DMS79 (cell line): ENCODE data around the gene FOXL2NB.
"Not testable (repeated sequence)": the region's sequence is repeated elsewhere in the genome, so short reads cannot be mapped to it uniquely, and the experiment has no call there.

Experiments
- DNase-seq: peaks from one replicate; lab custom pipeline; 2025; lab: John Stamatoyannopoulos, UW

FOXL2NB gene

DNA sequence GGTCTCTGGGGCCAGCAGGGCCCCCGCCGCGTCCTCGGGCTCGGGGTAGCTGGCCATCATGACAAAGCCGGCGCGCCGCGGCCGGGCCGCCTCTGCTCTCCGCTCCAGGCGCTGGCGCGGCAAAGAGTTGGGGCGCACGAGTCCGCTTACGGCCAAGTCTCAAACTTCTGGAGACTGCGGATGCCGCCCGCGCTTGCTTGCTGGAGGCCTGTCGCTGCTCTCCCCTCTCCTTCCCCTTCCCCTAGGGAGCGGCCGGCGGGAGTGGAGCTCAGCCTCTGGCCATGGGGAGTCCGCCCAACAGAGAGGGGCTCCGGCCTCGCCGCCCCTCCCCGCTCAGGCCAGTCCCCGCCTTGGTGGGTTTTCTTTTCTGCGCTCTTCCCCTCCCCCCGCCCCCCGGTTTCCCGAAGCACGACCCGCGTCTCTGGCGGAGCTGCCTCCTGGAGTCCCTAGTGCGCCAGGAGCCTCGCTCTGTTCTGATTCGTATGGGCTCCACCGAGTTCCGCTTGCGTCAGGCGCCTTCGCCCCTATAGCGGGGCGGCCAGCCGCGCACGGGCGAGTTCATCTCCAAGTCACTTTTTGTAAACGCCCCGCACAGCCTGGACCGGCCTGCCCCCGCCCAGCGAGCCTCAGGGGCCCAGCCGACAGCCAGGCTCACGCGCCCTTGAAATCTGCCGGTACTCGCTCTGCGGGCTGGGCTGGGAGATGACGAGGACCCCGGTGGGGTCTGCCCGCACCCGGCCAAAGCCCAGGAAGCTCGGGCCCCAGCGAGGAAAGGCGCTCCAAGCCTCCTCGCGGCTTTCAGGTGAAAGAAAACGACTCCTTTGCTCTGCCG is at the start of gene FOXL2NB, which contains the start of gene FOXL2:
Gene FOXL2NB (plus strand): TSS at position 555 of the 832 bp plus-strand sequence. CDS start 148 bp downstream, at position 703.
Gene FOXL2 (minus strand): TSS at position 475 of the 832 bp plus-strand sequence. CDS start 415 bp downstream, at position 60.
- no peak for DNase-seq

DNA sequence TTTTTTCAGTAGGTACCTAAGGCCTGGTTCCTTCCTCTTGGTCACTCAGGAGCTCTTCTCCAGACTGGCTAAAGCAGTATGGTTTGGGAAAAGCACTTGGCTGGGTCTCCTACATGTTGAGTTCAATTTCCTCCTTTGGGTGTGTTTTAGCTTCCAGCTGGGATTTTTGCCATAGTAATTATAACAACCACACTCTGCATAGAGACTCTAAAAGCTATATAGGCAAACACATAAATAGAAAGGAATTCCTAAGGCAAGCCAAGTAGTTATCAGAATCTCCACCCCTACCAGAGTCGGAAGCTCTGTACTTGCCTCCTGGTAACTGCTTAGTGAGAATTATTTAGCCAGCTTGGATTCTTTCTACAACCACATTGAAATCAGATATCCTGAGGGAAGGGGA is 48.7 kb upstream of the FOXL2NB start:
- no peak for DNase-seq

DNA sequence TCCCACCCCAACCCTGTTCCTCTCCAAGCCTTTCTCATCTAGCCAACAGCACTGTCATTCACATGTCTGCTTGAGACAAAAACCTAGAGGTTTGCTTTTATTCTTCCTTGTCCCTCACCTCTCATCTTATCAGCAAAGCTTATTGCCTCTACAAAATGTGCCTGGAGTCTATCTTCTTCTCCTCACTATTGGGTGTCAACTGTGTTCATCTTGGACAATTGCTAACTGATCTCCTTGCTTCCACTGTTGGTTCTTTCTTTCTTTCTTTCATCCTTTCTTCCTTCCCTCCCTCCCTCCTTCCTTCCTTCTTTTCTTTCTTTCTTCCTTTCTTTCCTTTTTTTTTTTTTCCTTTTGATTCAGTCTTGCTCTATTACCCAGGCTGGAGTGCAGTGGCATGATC is 48.3 kb upstream of the FOXL2NB start:
- DNase-seq, result no peak

DNA sequence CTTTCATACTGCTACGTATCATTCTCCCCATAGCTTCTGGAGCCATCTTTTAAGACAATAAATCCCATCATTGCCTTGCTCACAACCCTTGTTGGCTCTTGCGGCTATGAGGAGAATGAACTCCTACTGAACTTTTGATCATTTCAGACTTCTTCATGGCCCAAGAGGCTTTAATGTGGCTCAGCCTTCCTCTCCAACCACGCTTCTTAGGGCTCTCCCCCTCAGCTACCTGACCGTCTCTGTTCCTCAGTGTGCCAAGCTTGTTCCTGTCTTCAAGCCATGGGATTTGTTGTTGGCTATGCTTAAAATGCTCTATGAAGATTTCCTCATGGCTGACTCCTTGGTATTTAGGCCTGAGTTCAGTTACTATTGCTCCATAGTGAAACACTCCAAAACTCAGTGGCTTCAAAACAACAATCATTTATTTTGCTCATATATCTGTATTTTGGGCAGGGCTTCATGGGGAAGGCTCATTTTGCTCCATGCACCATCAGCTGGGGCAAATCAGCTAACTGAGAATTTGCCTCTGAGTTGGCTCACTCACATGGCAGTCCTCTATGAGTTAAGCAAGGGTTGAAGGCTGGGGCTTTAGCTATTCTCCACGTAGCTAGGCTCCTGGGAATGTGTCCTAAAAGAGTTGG is 47.5 kb upstream of the FOXL2NB start:
- DNase-seq, result no peak

DNA sequence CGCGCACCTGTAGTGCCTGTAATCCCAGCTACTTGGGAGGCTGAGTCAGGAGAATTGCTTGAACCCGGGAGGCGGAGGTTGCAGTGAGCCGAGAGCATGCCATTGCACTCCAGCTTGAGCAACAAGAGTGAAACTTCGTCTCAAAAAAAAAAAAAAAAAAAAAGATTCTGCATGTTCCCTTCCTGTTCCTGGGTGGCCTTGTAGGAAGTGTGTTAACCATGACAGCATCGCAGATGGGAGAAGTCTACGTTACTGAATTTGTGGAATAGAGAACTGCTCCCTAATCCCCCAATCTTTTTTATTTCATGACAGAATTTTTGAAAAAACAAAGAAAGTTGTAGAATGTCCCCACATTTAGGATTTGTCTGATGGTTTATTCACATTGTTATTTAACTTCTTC is 45.5 kb upstream of the FOXL2NB start:
- no peak for DNase-seq

DNA sequence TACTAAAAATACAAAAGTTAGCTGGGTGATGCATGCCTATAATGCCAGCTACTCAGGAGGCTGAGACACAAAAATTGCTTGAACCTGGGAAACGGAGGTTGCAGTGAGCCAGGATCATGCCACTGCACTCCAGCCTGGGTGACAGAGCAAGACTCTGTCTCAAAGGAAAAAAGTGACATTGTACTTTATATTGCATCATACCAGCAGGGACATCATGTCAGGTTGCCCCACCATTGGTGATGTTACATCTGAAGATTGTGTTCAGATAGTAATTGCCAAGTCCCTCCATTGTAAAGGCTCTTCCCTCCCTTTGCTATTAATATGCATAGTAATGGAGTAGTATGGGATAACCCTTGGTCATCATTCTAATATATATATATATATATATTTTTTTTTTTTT is 44.8 kb upstream of the FOXL2NB start:
- DNase-seq, result no peak

DNA sequence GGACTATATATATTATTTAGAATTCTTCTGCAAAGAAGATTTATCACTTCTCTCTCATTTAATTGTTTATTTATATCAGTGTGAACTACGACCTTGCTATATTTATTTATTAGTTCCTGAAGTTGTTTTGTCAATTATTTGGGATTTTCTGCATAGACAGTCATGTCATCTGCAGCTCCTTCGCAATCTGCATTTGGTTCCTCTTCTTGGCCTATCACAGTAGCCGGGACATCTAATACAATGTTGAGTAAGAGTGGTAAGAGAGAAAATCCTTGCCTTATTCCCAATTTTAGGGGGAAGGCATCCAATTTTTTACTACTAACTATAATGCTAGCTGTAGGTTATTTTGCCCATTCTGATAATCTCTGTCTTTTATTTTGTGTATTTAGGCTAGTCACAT is 39.5 kb upstream of the FOXL2NB start:
- no peak for DNase-seq

DNA sequence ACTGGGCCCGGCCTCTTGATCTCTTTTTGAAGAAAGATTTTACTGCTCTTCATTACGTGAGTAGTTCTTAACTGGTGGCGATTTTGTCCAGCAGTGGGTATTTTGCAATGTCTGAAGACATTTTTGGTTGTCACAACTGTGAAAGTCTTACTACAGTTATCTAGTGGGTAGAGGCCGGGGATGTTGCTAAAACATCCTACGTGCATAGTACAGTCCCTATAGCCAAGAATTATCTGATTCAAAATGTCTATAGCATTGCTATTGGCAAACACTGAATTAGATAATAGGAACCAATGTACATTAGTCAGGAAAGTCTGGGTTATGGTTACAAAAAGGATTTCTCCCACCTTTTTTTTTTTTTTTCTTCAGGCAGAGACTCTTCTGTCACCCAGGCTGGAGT is 38.2 kb upstream of the FOXL2NB start:
- DNase-seq, result no peak

DNA sequence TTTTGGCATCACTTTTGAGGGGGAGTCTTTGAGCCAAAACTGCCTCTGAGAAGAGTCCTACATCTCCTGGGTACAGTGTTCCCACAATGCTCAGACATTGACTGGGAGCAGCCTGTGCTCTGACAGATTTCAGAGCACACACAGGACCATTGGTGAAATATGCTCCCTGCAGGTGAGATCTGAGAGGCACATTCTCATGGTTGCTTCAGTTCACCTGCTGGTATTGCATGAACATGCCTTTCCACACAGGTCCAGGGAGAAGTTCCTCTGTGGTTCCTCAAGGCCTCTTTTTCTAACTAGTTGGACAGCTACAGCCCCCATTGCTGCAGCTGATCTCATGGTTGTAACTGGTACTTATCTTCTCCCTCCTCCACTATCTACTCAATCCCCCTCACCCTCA is 37.1 kb upstream of the FOXL2NB start:
- DNase-seq, result no peak

DNA sequence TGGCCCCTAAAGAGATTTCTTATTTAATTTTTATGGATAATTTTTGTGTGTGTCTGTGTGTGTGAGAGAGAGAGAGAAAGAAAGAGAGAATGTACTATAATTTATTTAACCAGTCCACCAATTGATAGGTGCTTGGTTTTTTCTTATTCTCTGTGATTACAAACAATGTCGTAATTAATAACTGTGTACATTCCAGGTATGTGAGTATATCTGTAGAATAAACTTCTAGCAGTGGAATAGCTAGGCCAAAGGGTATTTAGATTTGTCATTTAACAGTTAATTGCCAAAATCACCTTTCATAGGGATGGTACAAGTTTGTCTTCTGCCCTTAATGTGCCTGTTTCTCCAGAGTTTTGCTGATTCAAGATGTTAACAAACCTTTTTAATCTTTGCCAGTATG is 35.4 kb upstream of the FOXL2NB start:
- DNase-seq, result no peak

DNA sequence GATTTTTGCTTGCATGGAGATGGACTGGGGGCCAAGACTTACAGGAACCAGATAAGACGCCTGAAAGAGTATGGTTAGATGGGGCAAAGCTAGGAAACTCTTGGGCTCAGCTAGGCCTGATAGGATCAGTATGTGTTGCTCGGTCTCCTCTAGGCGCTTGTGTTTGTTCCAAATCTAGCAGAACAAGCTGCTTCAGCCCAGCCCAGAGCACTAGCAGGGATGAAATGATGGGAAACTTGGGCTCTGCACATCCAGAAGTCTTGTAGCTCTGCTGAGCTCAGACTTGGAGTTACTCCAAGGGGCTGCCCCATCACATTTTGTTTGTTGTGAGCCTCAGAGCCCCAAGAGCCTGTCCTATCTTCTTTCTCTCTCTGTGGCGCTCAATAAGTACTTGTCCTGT is 34.8 kb upstream of the FOXL2NB start:
- no peak for DNase-seq

DNA sequence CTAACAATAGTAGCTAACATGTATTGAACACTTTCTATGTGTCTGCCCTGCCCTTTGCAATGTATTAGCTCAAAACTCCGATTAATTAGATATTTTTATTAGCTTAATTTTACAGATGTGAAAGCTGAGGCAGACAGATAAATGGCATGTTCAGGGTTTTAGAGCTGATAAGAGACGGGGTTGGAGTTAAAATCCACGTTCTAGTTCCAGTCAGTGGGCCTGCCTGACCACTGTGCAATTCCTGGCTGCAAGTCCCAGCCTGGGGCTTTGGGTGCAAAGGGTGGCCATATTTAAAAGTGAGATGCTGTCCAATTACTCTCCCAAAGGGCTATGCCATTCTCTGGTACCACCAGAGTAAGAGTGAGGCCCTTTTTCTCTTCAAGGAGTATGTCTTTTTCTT is 33.3 kb upstream of the FOXL2NB start:
- DNase-seq, result no peak

DNA sequence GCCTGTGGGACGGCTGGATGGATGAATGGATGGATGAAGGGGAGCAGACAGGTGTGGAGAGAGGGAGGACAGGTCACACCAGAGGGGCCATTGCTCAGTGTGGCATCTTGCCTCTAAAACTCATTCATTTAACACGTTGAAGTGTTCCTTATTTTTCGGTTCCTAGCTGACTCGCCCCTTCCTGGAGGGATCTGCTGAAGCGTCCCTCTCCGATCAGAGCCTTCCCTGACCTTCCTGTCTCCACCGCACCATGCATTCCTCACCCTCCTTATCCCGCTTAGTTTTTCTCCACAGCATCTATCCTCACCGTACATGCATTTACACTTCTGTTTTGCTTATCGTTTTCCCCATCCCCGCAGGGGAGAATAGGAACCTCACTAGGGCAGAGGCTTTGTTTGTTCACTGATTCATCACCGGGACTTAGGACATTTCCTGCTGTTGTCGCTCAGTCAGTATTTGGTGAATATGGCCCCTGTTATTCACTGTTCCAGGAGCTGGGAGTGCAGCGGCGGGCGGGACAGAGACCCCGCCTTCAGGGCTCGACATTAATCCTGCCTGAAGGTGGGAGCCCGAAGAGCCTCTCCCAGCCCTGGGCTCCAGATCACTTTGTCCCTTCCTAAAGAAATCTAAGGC is 32.0 kb upstream of the FOXL2NB start:
- no peak for DNase-seq

DNA sequence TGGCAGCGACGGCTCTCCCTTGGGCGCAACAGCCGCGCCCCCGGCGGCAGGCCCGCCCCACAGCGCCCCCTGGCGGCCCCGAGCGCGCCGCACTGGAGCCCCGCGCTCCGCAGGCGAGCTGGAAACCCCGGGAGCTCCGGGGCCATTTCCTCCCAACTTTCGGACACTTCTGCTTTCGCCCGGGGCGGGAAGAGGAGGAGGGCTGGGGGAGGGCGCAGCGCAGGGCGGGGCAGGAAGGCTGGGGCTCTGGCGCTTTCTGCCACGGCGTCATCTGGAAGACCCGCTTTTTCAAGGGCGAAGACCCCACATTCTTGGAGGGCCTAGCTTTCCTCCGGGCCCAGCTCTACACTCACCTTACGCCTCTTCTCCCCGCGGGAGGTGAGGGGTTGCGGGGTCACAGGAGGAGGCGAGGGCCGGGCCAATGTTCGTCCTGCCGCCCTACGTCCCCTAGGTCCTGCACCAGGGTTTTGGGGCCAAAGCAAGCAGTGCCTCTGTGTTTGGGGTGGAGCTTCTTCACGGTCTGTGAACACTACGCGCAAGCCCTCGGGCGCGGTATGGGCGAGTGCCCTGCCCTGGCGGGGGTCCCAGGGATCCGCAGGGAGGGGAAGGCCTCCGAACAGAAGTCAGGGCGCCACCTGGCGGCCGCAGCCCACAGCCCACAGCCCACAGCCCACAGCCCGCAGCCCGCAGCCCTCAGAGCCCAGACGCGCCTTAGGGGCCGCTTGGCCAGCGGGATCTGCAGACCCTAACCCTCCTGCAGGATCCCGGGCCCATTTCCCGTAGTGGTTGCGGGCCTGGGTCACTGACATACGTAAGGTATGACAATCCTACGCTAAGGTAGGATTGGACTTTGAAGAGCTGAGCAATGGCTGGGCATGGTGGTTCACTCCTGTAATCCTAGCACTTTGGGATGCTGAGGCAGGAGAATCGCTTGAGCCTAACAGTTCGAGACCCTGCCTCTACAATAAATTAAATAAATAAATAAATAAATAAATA is 31.2 kb upstream of the FOXL2NB start:
- DNase-seq, result peak; percentile 66

DNA sequence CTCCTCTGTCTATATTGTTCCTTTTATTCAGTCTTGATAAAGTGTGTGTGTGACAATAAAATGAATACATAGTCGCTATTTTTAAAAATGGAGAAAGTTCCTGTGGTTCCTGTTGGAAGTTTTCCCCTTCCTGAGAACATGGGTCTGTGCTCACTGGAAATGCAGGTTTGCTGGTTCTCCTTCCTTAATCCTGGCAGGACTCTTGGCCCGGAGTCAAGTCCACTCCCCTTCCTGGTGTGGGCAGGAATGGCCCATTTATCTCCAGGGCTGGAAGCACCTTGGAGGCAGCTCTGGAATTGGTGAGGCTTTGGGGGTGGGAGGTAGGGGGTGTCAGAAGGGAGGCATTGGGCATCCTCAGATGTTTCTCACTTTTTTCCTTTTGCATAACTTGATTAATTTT is 30.2 kb upstream of the FOXL2NB start:
- no peak for DNase-seq

DNA sequence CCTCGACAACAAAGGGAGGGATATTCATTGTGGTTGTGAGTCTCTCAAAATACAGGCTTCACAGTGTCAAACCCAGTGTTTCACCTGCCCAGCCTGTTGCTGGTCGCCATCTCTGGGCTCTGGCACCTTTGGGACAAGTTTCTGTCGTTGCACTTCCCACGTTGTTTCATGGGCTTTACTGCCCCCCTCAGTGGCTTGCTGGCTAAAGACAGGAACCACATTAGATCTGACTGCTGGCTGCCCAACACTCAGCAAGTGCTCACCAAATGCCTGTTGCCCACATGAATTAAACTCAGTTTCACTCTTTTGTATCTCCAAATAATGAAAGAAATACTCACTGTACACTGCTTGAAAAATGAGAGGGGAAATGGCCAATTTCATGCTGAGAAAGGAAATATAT is 27.7 kb upstream of the FOXL2NB start:
- DNase-seq, result no peak

DNA sequence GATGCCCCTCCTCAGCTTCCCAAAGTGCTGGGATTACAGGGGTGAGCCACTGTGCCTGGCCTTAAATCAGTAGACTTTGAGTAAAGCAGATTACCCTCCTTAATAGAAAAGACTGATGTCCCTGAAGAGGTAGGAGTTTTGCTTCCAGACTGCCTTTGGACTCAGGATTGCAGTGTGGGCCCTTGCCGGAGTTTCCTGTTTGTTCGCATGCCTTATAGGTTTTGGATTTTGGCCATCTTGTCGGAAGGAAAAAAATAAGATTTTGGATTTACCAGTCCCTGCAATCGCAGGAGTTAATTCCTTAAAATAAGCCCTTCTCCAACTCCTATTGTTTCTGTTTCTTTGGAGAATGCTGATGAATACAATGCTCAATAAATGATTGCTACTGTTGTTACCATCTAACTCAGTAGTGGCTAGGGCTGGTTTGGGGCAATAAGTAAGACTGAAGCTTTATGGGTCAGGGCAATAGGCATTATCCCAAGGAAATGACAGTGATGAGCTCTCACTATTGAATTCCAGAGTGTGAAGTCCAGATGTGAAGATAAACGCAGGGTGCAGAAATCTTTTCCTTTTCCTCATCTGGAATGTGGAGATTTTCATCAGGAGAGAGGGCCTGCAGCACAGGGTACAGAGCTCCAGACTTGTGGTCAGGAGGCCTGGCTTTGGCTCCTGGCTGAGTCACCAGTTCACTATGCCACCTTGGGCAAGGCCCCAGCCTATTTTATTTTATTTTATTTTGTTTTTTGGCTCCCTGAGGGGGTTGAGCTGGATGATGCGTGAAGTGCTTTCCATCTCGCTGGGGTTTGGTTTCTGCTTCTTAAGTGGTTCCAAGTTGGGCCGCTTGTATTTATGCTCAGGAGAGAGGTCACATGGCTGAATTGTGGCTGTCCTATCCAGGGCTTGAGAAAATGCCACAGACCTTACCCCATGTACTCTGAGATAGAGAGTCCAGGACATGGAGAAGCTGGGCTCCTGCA is 25.4 kb upstream of the FOXL2NB start:
- no peak for DNase-seq

DNA sequence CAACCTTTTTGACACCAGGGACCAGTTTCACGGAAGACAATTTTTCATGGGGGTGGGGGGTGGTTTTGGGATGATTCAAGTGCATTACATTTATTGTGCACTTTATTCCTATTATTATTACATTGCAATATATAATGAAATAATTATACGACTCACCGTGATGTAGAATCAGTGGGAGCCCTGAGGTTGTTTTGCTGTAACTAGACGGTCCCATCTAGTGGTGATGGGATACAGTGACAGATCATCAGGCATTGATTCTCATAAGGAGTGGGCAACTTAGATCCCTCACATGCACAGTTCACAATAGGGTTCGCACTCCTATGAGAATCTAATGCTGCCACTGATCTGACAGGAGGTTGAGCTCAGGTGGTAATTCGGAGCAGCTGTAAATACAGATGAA is 24.6 kb upstream of the FOXL2NB start:
- DNase-seq, result not testable (repeated sequence)

DNA sequence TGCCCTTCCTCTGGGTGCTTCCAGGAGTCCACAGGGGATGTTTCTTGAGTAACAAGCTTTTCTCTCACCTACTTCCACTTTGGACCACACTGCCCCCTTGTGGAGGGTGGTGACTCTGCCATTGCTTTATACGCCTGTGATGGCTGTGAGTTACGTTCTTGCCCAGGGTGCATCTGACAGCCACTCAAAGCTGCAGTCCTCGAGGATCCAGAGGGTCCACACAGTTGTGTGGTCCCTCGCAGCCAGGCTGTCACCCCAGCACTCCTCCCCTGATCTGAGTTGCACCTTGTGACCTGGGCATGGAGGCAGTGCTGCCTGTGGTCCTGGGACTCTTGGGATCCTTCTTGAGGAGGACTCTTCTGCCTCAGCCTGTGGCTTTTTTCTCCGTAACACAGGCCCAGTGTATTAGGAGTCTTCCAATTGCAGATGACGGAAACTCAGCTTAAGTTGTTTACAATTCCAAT is 23.5 kb upstream of the FOXL2NB start:
- DNase-seq, result peak; percentile 49

DNA sequence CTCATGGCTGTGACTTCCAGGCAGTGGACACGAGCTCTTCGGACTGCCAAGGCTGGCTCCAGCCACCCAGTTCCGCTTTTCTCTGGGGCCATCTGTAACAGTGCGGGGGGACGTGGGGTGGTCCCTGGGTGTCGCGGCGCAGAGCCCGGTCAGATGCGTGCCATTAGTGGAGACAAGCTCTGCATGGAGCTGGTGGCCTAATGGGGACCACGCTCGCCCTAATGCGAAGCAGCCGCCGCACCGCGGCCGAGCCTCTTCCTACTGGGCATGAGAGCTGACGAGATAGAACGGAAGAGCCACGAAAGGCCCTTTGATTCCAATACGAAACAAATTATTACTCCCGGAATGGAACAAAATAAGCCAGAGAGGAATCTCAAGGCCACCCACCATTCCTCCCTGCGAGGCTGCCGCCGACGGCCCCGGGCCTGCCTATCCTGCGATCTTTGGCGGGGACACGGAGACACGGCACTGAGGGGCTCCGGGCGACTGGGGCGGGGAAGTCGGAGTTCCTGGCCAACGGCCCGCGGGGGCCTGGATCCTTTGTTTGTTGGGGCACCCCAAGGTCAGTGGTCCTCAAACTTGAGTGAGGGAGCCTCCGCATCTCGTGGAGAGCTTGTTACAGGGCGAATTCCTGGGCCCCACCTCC is 18.2 kb upstream of the FOXL2NB start:
- DNase-seq, result no peak
